OCI-LY7 (cell line): ENCODE measurements around the gene TMEM255B.

Experiments
- EZH2phosphoT487 ChIP-seq: fragments of 200-600 bp; sonication (generic); IDR thresholded peaks from 2 replicates; pipeline ENCODE4 v1.6.1; 2018; ENCODE audit warnings: low read depth, borderline replicate concordance, mild to moderate bottlenecking, mixed run types, antibody characterized with exemption, low read length, moderate library complexity, mixed read lengths
- TF ChIP-seq, protein P1 (sequence below): fragments of 200-600 bp; sonication (generic); conservative IDR thresholded peaks from 2 replicates; pipeline ENCODE4 v1.5.1; 2014; ENCODE audit warnings: mild to moderate bottlenecking, antibody characterized with exemption, low read length, moderate library complexity, mixed read lengths

DNA sequence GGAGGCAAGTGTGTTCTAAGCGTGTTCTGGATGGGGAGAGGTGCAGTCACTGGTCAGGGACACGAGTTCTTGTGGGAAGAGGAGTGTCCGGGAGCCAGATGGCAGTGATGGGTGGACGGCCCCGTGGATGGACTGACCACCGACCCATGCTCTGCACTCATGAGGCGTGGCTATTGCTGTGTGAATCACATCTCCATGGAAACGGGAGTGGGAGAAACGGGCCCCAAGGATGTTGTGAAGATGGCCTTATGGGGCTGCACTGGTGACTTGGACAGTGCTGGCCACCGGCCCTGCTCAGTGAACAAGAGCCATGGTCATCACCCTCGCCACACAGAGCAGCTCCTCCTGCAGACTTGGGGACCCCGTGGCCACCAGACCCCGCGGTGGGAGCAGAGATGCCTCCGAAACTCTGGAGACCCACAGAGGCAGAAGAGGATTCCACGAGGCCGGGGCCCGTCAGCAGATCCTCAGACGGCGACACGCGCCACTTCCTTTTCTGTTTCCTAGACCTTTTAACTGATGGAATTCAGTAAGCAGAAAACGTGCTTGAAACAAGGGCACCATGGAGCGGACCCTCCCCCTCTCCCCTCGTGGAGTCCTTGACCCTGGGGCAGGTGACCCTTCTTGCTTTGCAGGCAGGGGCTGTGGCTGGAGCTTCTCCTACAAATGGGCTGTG lies 57.4 kb downstream of the TMEM255B start:
- TF ChIP-seq, protein P1, sequence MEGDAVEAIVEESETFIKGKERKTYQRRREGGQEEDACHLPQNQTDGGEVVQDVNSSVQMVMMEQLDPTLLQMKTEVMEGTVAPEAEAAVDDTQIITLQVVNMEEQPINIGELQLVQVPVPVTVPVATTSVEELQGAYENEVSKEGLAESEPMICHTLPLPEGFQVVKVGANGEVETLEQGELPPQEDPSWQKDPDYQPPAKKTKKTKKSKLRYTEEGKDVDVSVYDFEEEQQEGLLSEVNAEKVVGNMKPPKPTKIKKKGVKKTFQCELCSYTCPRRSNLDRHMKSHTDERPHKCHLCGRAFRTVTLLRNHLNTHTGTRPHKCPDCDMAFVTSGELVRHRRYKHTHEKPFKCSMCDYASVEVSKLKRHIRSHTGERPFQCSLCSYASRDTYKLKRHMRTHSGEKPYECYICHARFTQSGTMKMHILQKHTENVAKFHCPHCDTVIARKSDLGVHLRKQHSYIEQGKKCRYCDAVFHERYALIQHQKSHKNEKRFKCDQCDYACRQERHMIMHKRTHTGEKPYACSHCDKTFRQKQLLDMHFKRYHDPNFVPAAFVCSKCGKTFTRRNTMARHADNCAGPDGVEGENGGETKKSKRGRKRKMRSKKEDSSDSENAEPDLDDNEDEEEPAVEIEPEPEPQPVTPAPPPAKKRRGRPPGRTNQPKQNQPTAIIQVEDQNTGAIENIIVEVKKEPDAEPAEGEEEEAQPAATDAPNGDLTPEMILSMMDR = no peak
- TF ChIP-seq EZH2phosphoT487 = no peak
